Measurements from ENCODE around the gene MYO18B.

DNA sequence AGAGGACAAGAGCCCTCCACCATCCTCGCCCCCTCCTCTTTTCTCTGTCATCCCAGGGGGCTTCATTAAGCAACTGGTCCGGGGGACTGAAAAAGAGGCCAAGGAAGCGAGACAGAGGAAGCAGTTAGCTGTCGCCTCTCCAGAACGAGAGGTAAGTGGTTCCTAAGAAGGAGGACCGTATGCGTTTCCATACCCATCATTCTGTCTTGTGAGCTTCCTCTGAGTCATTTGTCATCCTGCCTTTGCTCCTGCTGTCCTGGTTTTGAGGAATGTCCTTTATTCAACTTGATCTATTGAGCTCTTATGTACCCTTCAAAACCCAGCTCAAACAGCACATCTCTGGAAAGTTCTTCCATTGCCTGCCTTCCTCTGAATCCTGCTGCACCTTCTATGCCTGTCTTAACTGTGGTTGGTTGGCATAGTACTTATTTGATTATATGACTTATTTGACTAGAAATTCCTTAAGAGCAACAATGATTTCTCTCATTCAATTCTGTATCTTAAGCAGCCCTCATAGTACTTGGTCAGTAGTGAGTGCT, 21.3 kb downstream of the MYO18B start:
- TF ChIP-seq, protein P1, sequence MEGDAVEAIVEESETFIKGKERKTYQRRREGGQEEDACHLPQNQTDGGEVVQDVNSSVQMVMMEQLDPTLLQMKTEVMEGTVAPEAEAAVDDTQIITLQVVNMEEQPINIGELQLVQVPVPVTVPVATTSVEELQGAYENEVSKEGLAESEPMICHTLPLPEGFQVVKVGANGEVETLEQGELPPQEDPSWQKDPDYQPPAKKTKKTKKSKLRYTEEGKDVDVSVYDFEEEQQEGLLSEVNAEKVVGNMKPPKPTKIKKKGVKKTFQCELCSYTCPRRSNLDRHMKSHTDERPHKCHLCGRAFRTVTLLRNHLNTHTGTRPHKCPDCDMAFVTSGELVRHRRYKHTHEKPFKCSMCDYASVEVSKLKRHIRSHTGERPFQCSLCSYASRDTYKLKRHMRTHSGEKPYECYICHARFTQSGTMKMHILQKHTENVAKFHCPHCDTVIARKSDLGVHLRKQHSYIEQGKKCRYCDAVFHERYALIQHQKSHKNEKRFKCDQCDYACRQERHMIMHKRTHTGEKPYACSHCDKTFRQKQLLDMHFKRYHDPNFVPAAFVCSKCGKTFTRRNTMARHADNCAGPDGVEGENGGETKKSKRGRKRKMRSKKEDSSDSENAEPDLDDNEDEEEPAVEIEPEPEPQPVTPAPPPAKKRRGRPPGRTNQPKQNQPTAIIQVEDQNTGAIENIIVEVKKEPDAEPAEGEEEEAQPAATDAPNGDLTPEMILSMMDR (IDR thresholded peaks at IDR 0.05): no peak
- TF ChIP-seq POLR2A (IDR thresholded peaks at IDR 0.05): no peak

All from right lobe of liver (tissue), 4 donors.